LNCAP (cell line): ENCODE data around the gene SLC25A51.

Experiments used
- CTCF ChIP-seq: fragments of 450-650 bp; IDR thresholded peaks from 2 replicates; pipeline ENCODE4 v1.5.1; 2017; ENCODE audit warnings: mild to moderate bottlenecking

The SLC25A51 gene

GRCh38 chr9:37910271-37910670 lies 6.3 kb upstream of the SLC25A51 start:
- TF ChIP-seq CTCF = no peak

GRCh38 chr9:37909326-37909725 lies 5.4 kb upstream of the SLC25A51 start:
- no peak for TF ChIP-seq CTCF

GRCh38 chr9:37908698-37909186 lies 4.8 kb upstream of the SLC25A51 start:
- TF ChIP-seq CTCF = no peak

GRCh38 chr9:37908283-37908682 lies 4.4 kb upstream of the SLC25A51 start:
- no peak for TF ChIP-seq CTCF

- no peak for TF ChIP-seq CTCF
These were observed 2.6 kb upstream of the SLC25A51 start for GRCh38 chr9:37906312-37907239.

GRCh38 chr9:37905776-37906175 lies 1.8 kb upstream of the SLC25A51 start:
- no peak for TF ChIP-seq CTCF

GRCh38 chr9:37905131-37905505 lies 1.2 kb upstream of the SLC25A51 start:
- TF ChIP-seq CTCF = no peak
